ENCODE measurements around the gene TMEM150A. TPM values are rescaled to one million over a fixed set of nuclear protein-coding genes. Genes with fewer than 3 reads are reported as not detected.
A peak's percentile ranks its signal among the peaks of the same experiment; 100 is the strongest.

TMEM150A gene
- total and polyA plus RNA-seq, 2 of the 13 experiments (the other 11 are each of a cell fraction or from before 2014, with no cell fraction given) = 30.1 to 70.4 TPM

- peak; percentile 93 for TF ChIP-seq ZNF350 (CRISPR knock-in tag; IDR thresholded peaks at IDR 0.05; ENCODE audit: borderline replicate concordance, low read depth)
- peak; percentile 96 for TF ChIP-seq ZNF816 (CRISPR knock-in tag; IDR thresholded peaks at IDR 0.05; ENCODE audit: borderline replicate concordance)
- TF ChIP-seq SSRP1 (CRISPR knock-in tag; IDR thresholded peaks at IDR 0.05) = peak; percentile 58; the same call in 1 of the 2 replicates
- no peak for TF ChIP-seq ZHX2 (IDR thresholded peaks at IDR 0.05; ENCODE audit: low read depth)
- no peak for TF ChIP-seq ZHX2 (CRISPR knock-in tag; IDR thresholded peaks at IDR 0.05; ENCODE audit: borderline replicate concordance)
- TF ChIP-seq GPBP1L1 (CRISPR knock-in tag; IDR thresholded peaks at IDR 0.05) = no peak
- peak; percentile 87; the same call in 1 of the 2 replicates for TF ChIP-seq NR2F2 (IDR thresholded peaks at IDR 0.05; ENCODE audit: borderline replicate concordance, low read depth)
- TF ChIP-seq ZNF709 (CRISPR knock-in tag; IDR thresholded peaks at IDR 0.05) = peak; percentile 97
- TF ChIP-seq CBFB (CRISPR knock-in tag; IDR thresholded peaks at IDR 0.05) = peak; percentile 72; the same call in 1 of the 2 replicates
- no peak for TF ChIP-seq ZNF354B (CRISPR knock-in tag; IDR thresholded peaks at IDR 0.05)
- peak; percentile 17 for TF ChIP-seq ZNF446 (CRISPR knock-in tag; IDR thresholded peaks at IDR 0.05)
- 0 out of 2 replicates have a peak, but pooled peaks have one; percentile 75 for TF ChIP-seq ZNF160 (CRISPR knock-in tag; IDR thresholded peaks at IDR 0.05)
- peak; percentile 89 for TF ChIP-seq ATF1 (CRISPR knock-in tag; IDR thresholded peaks at IDR 0.05)
- TF ChIP-seq TEF (CRISPR knock-in tag; IDR thresholded peaks at IDR 0.05) = no peak; the same call in 1 of the 2 replicates
- TF ChIP-seq ELF4 (CRISPR knock-in tag; IDR thresholded peaks at IDR 0.05; ENCODE audit: borderline replicate concordance) = 0 out of 2 replicates have a peak, but pooled peaks have one; percentile 50
- TF ChIP-seq ZNF30 (CRISPR knock-in tag; IDR thresholded peaks at IDR 0.05) = 0 out of 2 replicates have a peak, but pooled peaks have one; percentile 40
- peak; percentile 87 for TF ChIP-seq MED8 (CRISPR knock-in tag; IDR thresholded peaks at IDR 0.05; ENCODE audit: insufficient replicate concordance)
- TF ChIP-seq ZNF205 (CRISPR knock-in tag; IDR thresholded peaks at IDR 0.05) = peak; percentile 62; the same call in 1 of the 2 replicates
- TF ChIP-seq ZNF879 (CRISPR knock-in tag; IDR thresholded peaks at IDR 0.05) = no peak
- TF ChIP-seq NFIB (CRISPR knock-in tag; IDR thresholded peaks at IDR 0.05; ENCODE audit: borderline replicate concordance) = no peak
- TF ChIP-seq KDM6A (CRISPR knock-in tag; IDR thresholded peaks at IDR 0.05; ENCODE audit: low read depth) = no peak
- no peak; the same call in 1 of the 2 replicates for TF ChIP-seq DNMT3B (CRISPR knock-in tag; conservative IDR thresholded peaks at IDR 0.05)
- TF ChIP-seq NCOA2 (CRISPR knock-in tag; IDR thresholded peaks at IDR 0.05) = peak; percentile 51
These were observed 41.0 kb downstream of the TMEM150A start, which contains the start of gene GGCX (continued) for GRCh38 chr2:85561280-85562212.
